GM18909 (cell line): ENCODE measurements around the gene ATAD1.
A peak's percentile ranks its signal among the peaks of the same experiment; 100 is the strongest.
"Not testable (repeated sequence)": the region's sequence is repeated elsewhere in the genome, so short reads cannot be mapped to it uniquely, and the experiment has no call there.

Experiments used
- ATAC-seq: cut with Tn5 transposase; IDR thresholded peaks from one replicate; pipeline ENCODE4 v1.9.1; 2021; ENCODE audit warnings: mild to moderate bottlenecking; ENCODE audit not compliant: unreplicated experiment, poor library complexity

The ATAD1 gene

DNA sequence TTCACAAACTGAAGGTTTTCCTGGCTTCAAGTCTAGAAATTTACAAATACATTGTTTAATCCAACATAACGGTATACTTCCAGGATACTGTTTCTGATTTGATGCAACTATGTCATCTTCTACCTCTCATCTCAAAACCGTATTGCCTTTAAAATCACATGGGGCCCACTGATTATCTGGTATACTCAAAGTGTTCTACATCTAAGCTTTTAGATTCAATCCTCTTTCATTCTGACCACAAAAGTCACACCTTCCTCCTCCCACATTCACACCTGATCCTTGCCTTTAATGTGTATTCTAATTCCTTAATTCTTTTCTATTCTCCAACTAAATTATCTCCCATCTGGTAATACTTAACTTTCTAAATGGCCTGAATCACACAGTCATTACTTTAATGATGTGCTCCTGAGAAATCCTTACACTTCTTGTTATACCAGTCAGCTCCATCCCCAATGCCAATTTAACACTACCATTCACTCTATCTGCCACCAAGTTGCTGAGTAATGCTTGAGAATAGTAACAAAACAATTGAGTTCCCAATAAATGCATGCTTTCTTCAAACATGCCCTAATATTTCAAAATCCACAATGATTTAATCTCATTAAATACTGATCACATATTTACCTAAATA is 13.0 kb downstream of the ATAD1 start:
- ATAC-seq, result no peak

DNA sequence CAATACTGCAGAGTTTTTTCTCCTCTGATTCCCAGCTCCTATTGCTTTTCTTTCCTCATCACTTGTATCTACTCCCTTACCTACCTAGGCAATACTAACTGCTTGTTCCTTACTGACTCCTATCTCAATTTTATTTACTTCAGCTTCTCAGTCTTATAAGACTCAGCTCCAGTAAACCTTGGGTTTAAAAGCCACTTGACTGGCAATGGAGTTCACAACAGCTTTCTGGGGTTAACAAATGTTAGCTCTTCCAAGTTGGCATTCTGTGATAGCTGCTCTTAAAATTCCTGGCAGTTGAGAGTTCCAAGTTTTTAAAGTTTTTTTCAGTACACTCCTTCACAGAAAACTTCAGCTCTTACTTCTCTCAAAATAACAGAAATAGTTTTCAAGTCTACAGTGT is 14.2 kb downstream of the ATAD1 start:
- ATAC-seq, result no peak

DNA sequence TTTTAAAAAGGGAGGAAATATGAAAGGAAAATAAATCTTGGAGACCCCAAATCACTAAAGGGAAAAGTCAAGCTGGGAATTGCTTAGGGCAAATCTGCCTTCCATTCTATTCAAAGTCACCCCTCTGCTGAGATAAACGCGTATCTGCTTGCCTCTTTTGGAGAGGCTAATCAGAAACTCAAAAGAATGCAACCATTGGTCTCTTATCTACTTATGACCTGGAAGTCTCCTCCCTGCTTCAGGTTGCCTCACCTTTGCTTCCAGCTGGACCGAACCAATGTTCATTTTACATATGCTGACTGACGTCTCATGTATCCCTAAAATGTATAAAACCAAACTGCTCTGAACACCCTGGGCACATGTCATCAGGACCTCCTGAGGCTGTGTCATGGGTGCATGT is 14.7 kb downstream of the ATAD1 start:
- no peak for ATAC-seq

DNA sequence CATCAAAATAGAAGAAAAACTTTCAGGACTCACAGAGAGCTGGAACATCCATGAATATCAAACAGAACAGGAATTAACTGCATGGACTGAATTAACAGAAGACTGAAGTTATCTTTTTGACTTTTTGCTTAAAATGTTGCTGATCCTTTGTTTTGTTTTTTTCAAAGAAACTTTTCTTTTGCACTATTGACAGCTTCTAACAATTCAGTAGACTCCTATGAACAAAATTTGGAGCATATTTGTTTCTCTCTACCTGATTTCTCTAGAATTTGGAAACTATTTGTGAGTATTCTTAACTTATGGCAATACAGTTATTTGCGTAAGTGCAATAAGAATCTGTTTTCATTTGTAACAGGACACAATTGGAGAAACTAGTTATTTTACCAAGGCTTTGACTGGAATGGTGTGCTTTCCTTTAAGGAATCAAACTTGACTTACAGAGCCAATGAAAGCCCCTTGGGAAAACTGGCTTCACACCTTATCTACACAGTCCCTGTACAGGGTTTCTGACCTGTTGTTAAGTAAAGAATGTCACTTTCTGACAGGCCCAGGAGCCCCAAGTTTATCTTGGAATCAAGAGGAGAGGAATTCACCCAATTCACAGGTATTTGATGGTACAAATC is 16.1 kb downstream of the ATAD1 start:
- not testable (repeated sequence) for ATAC-seq

DNA sequence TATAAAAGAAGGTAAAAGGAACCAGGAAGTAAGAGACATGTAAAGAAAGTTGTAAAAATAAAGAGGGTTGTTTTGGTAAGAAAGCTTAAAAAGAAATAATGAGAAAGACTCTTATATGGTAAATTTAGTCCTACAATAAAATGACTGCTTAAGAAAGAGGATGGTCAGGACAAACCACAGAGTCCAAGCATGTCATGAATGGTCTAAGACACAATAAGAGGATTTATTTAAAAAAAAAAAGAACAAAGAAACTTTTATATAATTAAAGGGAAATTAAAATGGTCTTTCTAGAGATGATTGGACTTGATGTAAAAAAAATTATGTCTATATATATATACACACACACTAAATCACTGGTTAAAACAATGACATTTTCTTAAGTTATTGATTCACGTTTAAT is 18.2 kb downstream of the ATAD1 start:
- ATAC-seq, result no peak

DNA sequence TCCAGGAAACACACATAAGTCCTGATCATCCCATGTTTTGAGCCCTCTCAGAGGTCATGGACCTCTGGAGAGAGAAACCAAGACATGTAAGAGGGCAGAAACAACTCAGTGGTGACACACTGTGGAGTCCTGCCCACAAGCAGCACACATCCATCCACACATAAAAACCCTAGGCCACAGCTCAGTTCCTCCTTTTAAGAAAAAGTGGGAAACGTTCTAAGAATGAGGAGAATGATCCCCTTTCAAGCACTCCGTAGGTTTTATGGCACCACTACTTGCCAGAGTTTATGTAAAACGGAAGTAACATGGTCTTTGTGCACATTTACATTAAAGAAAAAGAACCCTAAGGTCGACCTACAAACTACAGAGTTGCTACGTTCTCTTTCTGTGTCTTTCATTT is 19.9 kb downstream of the ATAD1 start:
- no peak for ATAC-seq

DNA sequence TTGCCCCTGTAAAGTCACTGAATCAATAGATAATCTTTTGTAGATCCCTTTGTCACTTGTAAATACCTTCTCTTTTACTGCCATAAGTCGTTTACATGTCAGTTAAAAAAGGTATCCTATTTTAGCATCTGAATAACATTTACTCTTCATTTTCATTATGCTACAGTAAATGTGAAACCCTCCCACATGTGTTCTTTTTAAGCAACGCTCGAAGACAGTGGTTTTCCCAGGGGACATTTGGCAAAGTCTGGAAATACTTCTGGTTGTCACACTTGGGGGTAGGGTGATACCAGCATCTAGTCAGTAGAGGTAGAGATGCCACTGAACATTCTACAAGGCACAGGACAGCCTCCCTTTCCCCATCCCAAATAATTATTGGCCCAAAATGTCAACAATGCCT is 23.7 kb downstream of the ATAD1 start:
- ATAC-seq, result peak; percentile 34

DNA sequence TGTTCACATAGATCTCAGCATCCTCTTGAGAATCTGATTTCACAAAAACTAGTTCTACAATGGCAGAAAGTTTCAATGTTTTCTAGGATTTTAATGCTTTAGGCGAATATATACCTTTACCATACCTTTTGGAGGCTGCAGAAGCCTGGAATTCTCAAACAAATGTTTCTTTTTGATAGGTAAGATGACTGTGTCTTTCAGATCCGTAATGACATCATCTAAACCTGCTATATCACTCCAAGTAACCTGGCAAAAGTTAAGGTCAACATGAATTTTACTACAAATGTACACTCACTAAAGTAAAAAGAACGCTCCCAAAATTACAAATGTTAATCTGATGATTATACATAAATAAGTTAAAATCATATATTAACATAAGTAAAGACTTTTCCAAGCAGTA is 27.8 kb downstream of the ATAD1 start:
- no peak for ATAC-seq

DNA sequence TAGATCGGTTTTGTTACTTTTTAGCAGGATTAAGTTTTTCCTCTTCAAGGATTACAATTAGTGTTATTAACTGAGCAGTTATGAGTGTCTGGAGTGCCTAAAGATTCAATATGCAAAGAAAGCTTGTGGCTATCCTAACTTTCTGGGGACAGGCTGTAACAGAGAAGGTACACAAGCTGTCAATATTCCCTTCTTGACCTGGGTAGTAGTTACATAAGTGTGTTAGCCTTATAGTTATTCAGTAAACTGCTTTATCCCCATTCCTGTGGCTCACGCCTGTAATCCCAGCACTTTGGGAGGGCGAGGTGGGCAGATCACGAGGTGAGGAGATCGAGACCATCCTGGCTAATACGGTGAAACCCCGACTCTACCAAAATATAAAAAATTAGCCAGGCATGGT is 31.6 kb downstream of the ATAD1 start:
- ATAC-seq, result no peak

DNA sequence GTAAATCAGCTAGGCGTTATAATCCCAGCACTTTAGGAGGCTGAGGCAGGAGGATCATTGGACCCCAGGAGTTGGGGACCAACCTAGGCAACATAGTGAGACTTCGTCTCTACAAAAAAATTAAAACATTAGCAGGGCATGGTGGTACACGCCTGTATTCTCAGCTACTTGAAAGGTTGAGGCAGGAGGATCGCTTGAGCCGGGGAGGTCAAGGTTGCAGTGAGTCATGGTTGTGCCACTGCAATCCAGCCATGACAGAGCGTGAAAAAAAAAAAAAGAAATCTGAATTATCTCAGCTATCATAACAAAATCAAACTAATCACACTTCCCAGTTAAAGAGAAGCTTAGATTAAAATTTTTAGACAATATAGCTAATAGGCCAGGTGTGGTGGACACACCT is 35.3 kb downstream of the ATAD1 start:
- ATAC-seq, result no peak

DNA sequence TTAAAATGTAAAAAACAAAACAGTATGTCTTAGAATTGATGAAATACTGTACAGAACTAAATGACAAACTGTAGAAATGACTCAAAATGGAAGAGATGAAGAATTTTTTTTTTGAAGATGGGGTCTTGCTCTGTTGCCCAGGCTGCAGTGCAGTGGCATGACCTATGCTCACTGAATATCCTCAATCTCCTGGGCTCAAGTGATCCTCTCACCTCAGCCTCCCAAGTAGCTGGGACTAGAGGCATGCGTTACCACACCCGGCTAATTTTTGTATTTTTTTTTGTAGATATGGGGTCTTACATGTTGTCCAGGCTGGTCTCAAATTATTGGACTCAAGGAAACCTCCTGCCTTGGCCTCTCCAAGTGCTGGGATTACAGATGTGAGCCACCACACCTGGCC is 36.5 kb downstream of the ATAD1 start:
- no peak for ATAC-seq

DNA sequence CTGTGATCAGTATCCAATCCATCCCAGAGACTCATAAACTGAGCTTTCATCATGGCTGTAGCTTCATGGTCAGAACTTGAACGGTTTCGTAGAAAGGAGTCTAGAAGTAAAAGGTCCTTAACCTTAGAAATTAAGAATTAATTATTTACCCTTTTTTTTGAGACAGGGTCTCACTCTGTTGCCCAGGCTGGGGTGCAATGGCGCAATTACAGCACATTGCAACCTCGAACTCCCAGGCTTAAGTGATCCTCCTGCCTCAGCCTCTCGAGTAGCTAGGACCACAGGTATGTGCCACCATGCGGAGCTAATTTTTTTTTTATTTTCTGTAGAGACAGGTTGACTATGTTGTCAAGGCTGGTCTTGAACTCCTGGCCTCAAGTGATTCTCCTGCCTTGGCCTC is 41.7 kb downstream of the ATAD1 start:
- no peak for ATAC-seq

DNA sequence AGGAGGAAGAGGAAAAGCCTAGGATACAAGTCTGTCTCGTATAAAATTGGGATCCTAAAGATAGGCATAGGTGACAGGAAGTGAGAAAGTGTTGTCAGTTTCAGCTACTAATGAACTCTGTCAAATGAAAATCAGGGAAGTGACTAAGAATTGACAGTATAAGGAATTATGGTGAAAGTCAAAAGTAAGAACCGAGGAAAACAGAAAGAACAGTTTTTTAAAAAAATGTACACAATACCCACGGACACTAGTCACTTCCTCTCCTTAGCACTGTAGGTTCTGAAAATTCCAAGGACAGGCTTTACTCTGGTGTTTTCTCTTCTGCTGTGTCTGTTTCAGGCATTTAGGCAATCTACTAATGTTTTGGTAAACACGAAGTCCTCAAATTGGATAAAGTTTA is 42.3 kb downstream of the ATAD1 start:
- no peak for ATAC-seq

DNA sequence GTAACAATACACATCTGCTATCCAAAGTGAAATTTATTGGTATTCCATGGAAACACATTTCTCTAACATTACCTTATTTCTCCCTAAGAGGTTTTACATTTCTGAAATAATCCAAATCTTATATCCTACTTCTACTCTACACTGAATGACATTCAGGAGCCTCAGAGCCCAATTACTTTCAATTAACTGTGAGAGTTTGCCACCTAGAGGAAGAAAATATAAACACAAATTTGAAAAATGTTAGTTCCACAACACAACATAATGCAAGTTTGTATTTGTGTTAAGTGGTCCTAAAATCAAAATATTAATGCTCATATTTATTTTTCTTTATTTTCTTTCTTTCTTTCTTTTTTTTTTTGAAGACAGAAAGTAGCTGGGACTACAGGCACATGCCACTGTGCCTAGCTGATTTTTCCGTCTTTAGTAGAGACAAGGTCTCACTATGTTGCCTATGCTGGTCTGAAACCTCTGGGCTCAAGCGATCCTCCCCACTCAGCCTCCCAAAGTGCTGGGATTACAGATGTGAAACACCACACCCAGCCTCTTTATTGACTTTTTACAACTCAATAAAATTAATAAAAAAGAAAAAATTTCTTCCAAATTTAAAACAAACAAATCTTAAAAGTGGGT is 46.0 kb downstream of the ATAD1 start:
- ATAC-seq, result no peak

DNA sequence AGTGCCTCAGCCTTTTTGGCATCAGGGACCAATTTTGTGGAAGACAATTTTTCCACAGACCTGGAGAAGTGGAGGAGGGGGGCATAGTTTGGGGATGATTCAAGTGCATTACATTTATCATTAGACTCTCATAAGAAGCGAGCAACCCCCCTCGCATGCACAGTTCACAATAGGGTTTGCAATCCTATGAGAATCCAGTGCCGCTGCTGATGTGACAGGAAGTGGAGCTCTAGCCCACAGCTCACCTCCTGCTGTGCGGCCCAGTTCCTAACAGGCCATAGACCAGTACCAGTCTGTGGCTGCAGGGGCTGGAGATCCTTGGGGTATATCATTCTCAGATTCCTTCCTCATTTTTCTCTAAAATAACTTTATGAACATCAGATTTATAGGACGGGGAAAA is 50.8 kb downstream of the ATAD1 start:
- no peak for ATAC-seq

DNA sequence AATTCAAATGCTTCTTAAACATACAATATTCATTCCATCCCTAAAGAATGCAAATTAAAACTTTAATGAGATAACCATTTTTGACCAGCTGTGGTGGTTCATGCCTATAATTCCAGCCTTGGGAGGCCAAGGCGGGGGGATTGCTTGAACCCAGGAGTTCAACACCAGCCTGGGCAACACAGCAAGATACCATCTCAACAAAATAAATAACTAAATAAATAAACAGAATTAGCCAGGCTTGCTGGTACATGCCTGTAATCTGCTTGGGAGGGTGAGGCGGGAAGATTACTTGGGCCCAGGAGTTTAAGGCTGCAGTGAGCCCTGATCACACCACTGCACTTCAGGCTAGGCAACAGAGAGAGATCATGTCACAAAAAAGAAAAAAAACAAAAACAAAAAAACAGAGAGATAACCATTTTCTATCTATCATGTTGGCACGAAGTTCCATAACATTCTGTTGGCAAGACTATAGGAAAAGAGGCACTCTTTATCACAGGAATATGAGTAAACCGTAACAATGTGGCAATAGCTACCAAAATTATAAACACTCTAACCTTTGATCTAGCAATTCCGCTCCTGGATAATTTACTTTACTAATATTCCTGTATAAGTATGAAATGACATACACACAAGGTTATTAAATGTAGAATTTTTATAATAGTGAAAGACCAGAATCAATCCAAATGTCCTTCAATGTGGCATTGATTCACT is 52.2 kb downstream of the ATAD1 start:
- no peak for ATAC-seq

DNA sequence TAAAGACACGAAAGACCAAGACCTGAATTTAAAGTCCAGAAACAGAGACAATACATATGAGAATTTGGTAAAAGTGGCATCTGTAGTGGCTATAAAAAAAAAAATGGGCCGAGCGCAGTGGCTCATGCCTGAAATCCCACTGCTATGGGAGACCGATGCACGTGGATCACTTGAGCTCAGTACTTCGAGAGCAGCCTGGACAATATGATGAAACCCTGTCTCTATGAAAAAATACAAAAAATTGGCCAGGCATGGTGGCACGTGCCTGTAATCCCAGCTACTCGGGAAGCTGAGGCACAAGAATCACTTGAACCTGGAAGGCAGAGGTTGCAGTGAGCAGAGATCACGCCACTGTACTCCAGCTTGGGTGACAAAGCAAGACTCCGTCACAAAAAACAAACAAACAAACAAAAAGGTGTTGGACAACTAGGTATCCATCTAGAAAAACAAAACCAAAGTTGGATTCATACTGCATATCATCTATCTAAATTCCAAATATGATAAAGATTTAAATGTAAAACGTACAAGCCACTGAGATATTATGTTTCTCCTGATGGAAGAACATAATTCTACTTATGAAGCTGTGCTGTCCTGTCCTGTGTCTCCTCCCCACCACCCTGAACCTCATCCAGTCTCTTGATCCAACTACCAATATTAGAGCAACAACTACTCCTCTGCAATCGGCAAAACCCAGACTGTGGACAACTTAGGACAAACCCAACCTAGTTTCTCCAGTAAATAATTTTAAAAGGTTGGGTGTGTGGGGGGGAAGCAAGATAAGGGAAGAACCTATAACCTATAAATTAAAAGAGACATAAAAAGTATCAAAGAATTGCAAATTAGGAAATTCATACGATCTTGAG is 53.7 kb downstream of the ATAD1 start:
- no peak for ATAC-seq

DNA sequence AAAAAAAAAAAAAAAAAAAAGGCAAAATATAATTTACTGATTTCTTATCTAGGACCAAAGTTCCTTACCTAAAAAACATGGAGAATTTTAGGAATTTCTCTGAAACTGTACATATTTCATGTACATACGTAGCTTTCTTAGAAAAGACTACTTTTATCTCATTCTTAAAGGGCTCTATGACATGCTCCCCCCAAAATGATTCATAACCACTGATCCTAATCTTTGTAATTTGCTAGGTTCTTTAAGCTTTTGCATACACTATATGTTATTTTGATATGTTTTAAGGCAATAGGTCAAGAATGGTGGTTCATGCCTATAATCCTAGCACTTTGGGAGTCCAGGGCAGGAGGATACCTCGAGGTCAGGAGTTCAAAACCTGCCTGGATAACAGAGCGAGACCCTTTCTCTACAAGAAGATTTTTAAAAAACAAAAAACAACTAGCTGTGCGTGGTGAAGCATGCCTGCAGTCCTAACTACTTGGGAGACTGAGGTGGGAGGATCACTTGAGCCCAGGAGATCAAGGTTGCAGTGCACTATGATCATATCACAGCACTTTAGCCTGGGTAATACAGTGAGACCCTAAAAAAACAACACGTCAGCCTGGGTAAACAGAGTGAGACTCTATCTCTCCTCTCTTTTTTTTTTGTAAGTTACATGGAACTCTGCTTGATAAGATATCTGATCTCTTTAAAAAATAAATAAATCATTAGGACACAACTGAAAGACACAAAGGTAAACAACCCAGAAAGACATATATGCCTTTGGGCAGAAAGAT is 54.8 kb downstream of the ATAD1 start:
- no peak for ATAC-seq

DNA sequence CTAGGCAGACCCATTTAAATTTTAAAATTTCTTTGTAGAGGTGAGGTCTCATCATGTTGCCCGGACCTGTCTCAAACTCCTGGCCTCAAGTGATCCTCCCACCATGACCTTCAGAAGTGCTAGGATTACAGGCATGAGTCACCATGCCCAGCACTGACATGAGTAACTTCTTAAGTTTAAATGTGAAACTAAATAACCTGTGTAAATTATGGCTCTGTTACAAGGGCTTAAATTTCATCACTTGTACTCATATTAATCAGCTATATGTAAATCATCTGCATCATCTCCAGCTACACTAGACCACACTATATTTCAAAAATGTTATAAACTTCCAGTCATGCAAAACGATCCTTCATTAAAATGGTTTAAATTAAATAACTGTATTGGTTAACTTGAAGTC is 56.1 kb downstream of the ATAD1 start:
- peak; percentile 52 for ATAC-seq

DNA sequence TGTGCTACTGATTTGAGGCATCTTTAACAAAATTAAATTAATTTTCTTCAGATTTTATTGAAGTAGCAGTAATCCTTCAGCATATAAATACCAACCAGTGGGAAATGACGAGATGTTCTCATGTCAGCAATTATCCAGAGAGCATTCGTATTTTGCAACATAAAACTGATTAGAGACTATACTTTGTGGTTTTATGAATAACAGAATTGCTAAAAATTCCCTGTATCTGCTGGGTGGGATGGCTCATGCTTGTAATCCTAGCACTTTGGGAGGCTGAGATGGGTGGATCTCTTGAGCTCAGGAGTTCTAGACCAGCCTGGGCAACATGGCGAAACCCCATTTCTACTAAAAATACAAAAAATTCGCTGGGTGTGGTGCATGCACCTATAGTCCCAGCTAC is 56.9 kb downstream of the ATAD1 start:
- no peak for ATAC-seq
